Endothelial cell (in vitro differentiated cells): ENCODE results near the gene COQ8A. TPM values are rescaled to one million over a fixed set of nuclear protein-coding genes. Genes with fewer than 3 reads are reported as not detected.

ENCODE experiments used
- DNase-seq: peaks from one replicate; pipeline ENCODE4 v3.0.0; 2021; ENCODE audit warnings: low spot score
- H3K27ac Mint-ChIP-seq: one replicate; pipeline ENCODE4 v1.8.0; 2021; ENCODE audit warnings: mixed read lengths, inconsistent platforms; ENCODE audit not compliant: unreplicated experiment
- H3K27me3 Mint-ChIP-seq: one replicate; pipeline ENCODE4 v1.8.0; 2021; ENCODE audit warnings: mild to moderate bottlenecking, moderate library complexity, mixed read lengths, inconsistent platforms; ENCODE audit not compliant: unreplicated experiment
- H3K36me3 Mint-ChIP-seq: one replicate; pipeline ENCODE4 v1.8.0; 2021; ENCODE audit warnings: mild to moderate bottlenecking, low read depth, mixed read lengths, inconsistent platforms; ENCODE audit not compliant: unreplicated experiment
- H3K4me1 Mint-ChIP-seq: one replicate; pipeline ENCODE4 v1.8.0; 2021; ENCODE audit warnings: mild to moderate bottlenecking, mixed read lengths, inconsistent platforms; ENCODE audit not compliant: unreplicated experiment
- H3K4me3 Mint-ChIP-seq: one replicate; pipeline ENCODE4 v1.8.0; 2021; ENCODE audit warnings: mild to moderate bottlenecking, mixed read lengths, inconsistent platforms; ENCODE audit not compliant: unreplicated experiment
- H3K9me3 Mint-ChIP-seq: one replicate; pipeline ENCODE4 v1.8.0; 2021; ENCODE audit warnings: mixed read lengths, inconsistent platforms; ENCODE audit not compliant: unreplicated experiment
- CTCF ChIP-seq: fragments of 200-600 bp; sonication (generic); IDR thresholded peaks from one replicate; pipeline ENCODE4 v1.5.0; 2021; ENCODE audit warnings: antibody characterized with exemption; ENCODE audit not compliant: unreplicated experiment
- total RNA-seq: library from RNA; stranded (reverse); fragmentation: NEBNext Ultra II Directional; extraction: Animal tissue kit (Norgen Biotek cat#: 25700); gene quantifications from one replicate; pipeline ENCODE4 v1.2.1, GENCODE V29; 2021; ENCODE audit not compliant: unreplicated experiment

Gene COQ8A
- total RNA-seq, 1 donor from 2014 or later = 22.7 TPM

- Mint-ChIP-seq H3K27ac (no peak overlapping the region), H3K4me1 (no peaks in the 10 kb centered on the region), H3K4me3 (no peak overlapping the region), H3K9me3 (no peaks in the 10 kb centered on the region), H3K27me3 (peaks cover 3% of the 10 kb centered on the region), H3K36me3 (peaks cover 11% of the 10 kb centered on the region)
- TF ChIP-seq CTCF = no peak
- DNase-seq = no peak
Measured at GRCh38 chr1:227004796-227005195, 64.7 kb downstream of the COQ8A start.

- DNase-seq = no peak
- no peak overlapping the region for H3K4me3 Mint-ChIP-seq
- H3K9me3 Mint-ChIP-seq = no peaks in the 10 kb centered on the region
- no peak overlapping the region for H3K27ac Mint-ChIP-seq
- H3K4me1 Mint-ChIP-seq = peaks cover 3% of the 10 kb centered on the region
- TF ChIP-seq CTCF = no peak
- peaks cover 1% of the 10 kb centered on the region for H3K27me3 Mint-ChIP-seq
- H3K36me3 Mint-ChIP-seq = peaks cover 8% of the 10 kb centered on the region
Measured at GRCh38 chr1:227006226-227006796, 66.2 kb downstream of the COQ8A start.

- no peak overlapping the region for H3K27ac Mint-ChIP-seq
- no peak for DNase-seq
- H3K36me3 Mint-ChIP-seq = peaks cover 3% of the 10 kb centered on the region
- peaks cover 1% of the 10 kb centered on the region for H3K27me3 Mint-ChIP-seq
- H3K4me1 Mint-ChIP-seq = peaks cover 3% of the 10 kb centered on the region
- no peak overlapping the region for H3K4me3 Mint-ChIP-seq
- H3K9me3 Mint-ChIP-seq = no peaks in the 10 kb centered on the region
- no peak for TF ChIP-seq CTCF
Measured at GRCh38 chr1:227009937-227010336, 69.8 kb downstream of the COQ8A start.

- Mint-ChIP-seq H3K27me3 (peaks cover 1% of the 10 kb centered on the region), H3K9me3 (no peaks in the 10 kb centered on the region), H3K4me1 (peaks cover 3% of the 10 kb centered on the region), H3K4me3 (no peak overlapping the region), H3K27ac (no peak overlapping the region), H3K36me3 (peaks cover 8% of the 10 kb centered on the region)
- TF ChIP-seq CTCF = no peak
- DNase-seq = no peak
Measured at GRCh38 chr1:227010645-227011044, 70.6 kb downstream of the COQ8A start.

GRCh38 chr1:227016990-227017389 is 76.9 kb downstream of the COQ8A start:
- Mint-ChIP-seq H3K4me1 (no peaks in the 10 kb centered on the region), H3K27me3 (no peaks in the 10 kb centered on the region), H3K4me3 (no peak overlapping the region), H3K27ac (no peak overlapping the region), H3K9me3 (no peaks in the 10 kb centered on the region), H3K36me3 (peaks cover 39% of the 10 kb centered on the region)
- no peak for TF ChIP-seq CTCF
- DNase-seq = no peak
